PC-3 (cell line): ENCODE measurements around the gene BDKRB2. TPM values are rescaled to one million over a fixed set of nuclear protein-coding genes. Genes with fewer than 3 reads are reported as not detected.

Experiments
- ATAC-seq: fragments of 200-7000 bp; cut with Tn5 transposase; 2 replicates; pipeline ENCODE4 v1.9.1; 2020; ENCODE audit warnings: mild to moderate bottlenecking, moderate library complexity
- BruUV-seq: library from RNA; stranded (reverse); fragments of 400-500 nt; replicated peaks from 2 replicates; lab custom pipeline; 2021; lab: Mats Ljungman, UMichigan
- CTCF ChIA-PET: fragments of 300-600 bp; sonication (Branson Sonifier 250); formaldehyde crosslinking; loops from one replicate; lab custom pipeline; 2022; ENCODE audit warnings: antibody characterized with exemption; lab: Charles Lee
- POLR2A ChIA-PET: fragments of 300-600 bp; sonication (Branson Sonifier 250); formaldehyde crosslinking; loops from one replicate; lab custom pipeline; 2022; ENCODE audit warnings: antibody characterized with exemption; ENCODE audit not compliant: unreplicated experiment; lab: Charles Lee
- DNase-seq: peaks from one replicate; pipeline ENCODE4 v3.0.0-alpha.2; 2015
- H2AFZ ChIP-seq: fragments of 300-600 bp; sonication (generic); 2 replicates; pipeline ENCODE4 v1.6.0; 2016; ENCODE audit warnings: antibody characterized with exemption, low read length
- H3F3A ChIP-seq: fragments of 300-600 bp; sonication (generic); one replicate; pipeline ENCODE4 v1.6.0; 2017; ENCODE audit warnings: antibody characterized with exemption, low read length, control low read depth, mild to moderate bottlenecking; ENCODE audit not compliant: unreplicated experiment
- H3K27ac ChIP-seq: fragments of 300-600 bp; sonication (generic); 2 replicates; pipeline ENCODE4 v1.5.1; 2016; ENCODE audit warnings: mild to moderate bottlenecking, low read length
- H3K27me3 ChIP-seq: fragments of 300-600 bp; sonication (generic); 2 replicates; pipeline ENCODE4 v1.6.1; 2016; ENCODE audit warnings: low read length, mixed read lengths
- H3K36me3 ChIP-seq: fragments of 300-600 bp; sonication (generic); 2 replicates; pipeline ENCODE4 v1.6.1; 2016; ENCODE audit warnings: low read depth, mixed run types, low read length, mixed read lengths
- H3K4me1 ChIP-seq: fragments of 300-600 bp; sonication (generic); 2 replicates; pipeline ENCODE4 v1.5.1; 2016; ENCODE audit warnings: low read length; ENCODE audit not compliant: insufficient read depth
- H3K4me2 ChIP-seq: fragments of 300-600 bp; sonication (generic); 2 replicates; pipeline ENCODE4 v1.6.0; 2016; ENCODE audit warnings: low read length
- H3K4me3 ChIP-seq: fragments of 300-600 bp; sonication (generic); 2 replicates; pipeline ENCODE4 v1.5.1; 2016; ENCODE audit warnings: mild to moderate bottlenecking, low read length, mixed read lengths
- H3K79me2 ChIP-seq: fragments of 300-600 bp; sonication (generic); 2 replicates; pipeline ENCODE4 v1.6.1; 2017; ENCODE audit warnings: low read length, mixed read lengths
- H3K9ac ChIP-seq: fragments of 300-600 bp; sonication (generic); 2 replicates; pipeline ENCODE4 v1.6.0; 2016; ENCODE audit warnings: mild to moderate bottlenecking, low read length
- H3K9me2 ChIP-seq: fragments of 300-600 bp; sonication (generic); replicated peaks from 2 replicates; pipeline ENCODE4 v1.6.1; 2016; ENCODE audit warnings: mixed run types, low read length, mixed read lengths
- H3K9me3 ChIP-seq: fragments of 300-600 bp; sonication (generic); 2 replicates; pipeline ENCODE4 v1.6.1; 2016; ENCODE audit warnings: low read length, mixed read lengths
- H4K20me1 ChIP-seq: fragments of 300-600 bp; sonication (generic); 2 replicates; pipeline ENCODE4 v1.6.1; 2016; ENCODE audit warnings: low read length, mixed read lengths
- EZH2 ChIP-seq: fragments of 300-600 bp; sonication (generic); IDR thresholded peaks from one replicate; pipeline ENCODE4 v1.6.1; 2017; ENCODE audit warnings: antibody characterized with exemption, mild to moderate bottlenecking, low read length; ENCODE audit not compliant: unreplicated experiment
- EZH2phosphoT487 ChIP-seq: fragments of 300-600 bp; sonication (generic); IDR thresholded peaks from 2 replicates; pipeline ENCODE4 v1.6.1; 2018; ENCODE audit warnings: mild to moderate bottlenecking, antibody characterized with exemption, low read length, borderline replicate concordance
- intact Hi-C: fragments of 100-400 bp; cut with micrococcal nuclease; formaldehyde crosslinking; loops from 2 replicates; pipeline ENCODE4 v1.9.0; 2023
- total RNA-seq: library from RNA; depleted of rRNA; stranded (reverse); fragments of >200 nt; gene quantifications from 2 replicates; pipeline ENCODE4 v1.2.3, GENCODE V29; 2014
- TF ChIP-seq, protein P1 (sequence below): fragments of 300-600 bp; sonication (generic); conservative IDR thresholded peaks from 2 replicates; pipeline ENCODE4 v1.5.1; 2017; ENCODE audit warnings: antibody characterized with exemption, low read depth, mild to moderate bottlenecking, low read length

BDKRB2 gene
- total RNA-seq, 1 experiment from 2014 or later = 0.07 TPM

DNA sequence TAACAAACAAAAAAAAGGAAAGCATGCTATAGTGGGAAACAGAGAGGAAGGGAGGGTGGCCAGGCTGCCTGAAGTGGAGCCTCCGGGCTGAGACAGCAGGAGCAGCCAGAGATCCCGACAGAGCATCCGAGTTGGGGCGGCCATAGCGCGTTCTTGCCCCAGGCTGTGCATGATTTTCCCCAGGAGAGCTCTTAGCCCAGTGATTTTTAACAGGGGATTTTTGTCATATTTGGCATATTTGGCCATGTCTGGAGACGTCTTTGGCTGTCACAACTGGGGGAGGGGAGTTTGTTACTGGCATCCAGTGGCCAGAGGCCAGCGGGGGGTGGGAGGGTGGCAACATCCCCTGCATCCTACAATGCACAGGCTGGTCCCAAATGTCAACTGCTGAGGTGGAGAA, 74.9 kb downstream of the BDKRB2 start:
- Histone ChIP-seq H3K79me2 (no peaks in the 10 kb centered on the region), H3K4me1 (no peaks in the 10 kb centered on the region), H2AFZ (no peak overlapping the region), H3F3A (no peaks in the 10 kb centered on the region), H3K27me3 (no peaks in the 10 kb centered on the region), H3K27ac (no peak overlapping the region), H4K20me1 (no peaks in the 10 kb centered on the region), H3K9me2 (no peaks in the 10 kb centered on the region), H3K9ac (no peak overlapping the region), H3K36me3 (no peaks in the 10 kb centered on the region), H3K9me3 (no peaks in the 10 kb centered on the region), H3K4me2 (no peak overlapping the region), H3K4me3 (no peak overlapping the region)
- ATAC-seq (no peak), DNase-seq (no peak)
- CTCF ChIA-PET = interaction anchor here (0.6 kb wide), 1 partner anchor 10 kb away, joined by 3 read pairs; no protein-coding TSS in a partner anchor
- TF ChIP-seq, protein P1, sequence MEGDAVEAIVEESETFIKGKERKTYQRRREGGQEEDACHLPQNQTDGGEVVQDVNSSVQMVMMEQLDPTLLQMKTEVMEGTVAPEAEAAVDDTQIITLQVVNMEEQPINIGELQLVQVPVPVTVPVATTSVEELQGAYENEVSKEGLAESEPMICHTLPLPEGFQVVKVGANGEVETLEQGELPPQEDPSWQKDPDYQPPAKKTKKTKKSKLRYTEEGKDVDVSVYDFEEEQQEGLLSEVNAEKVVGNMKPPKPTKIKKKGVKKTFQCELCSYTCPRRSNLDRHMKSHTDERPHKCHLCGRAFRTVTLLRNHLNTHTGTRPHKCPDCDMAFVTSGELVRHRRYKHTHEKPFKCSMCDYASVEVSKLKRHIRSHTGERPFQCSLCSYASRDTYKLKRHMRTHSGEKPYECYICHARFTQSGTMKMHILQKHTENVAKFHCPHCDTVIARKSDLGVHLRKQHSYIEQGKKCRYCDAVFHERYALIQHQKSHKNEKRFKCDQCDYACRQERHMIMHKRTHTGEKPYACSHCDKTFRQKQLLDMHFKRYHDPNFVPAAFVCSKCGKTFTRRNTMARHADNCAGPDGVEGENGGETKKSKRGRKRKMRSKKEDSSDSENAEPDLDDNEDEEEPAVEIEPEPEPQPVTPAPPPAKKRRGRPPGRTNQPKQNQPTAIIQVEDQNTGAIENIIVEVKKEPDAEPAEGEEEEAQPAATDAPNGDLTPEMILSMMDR = no peak
- TF ChIP-seq EZH2phosphoT487 (no peak), EZH2 (no peak)
- POLR2A ChIA-PET = no interaction called here
- BruUV-seq = no TSS peak
- intact Hi-C loops = no loop called here

- no peak overlapping the region for H3K9ac ChIP-seq
- no peaks in the 10 kb centered on the region for H3K9me3 ChIP-seq
- no peaks in the 10 kb centered on the region for H3K9me2 ChIP-seq
- no peaks in the 10 kb centered on the region for H3K79me2 ChIP-seq
- H4K20me1 ChIP-seq = no peaks in the 10 kb centered on the region
- no peak overlapping the region for H3K27ac ChIP-seq
- TF ChIP-seq EZH2phosphoT487 (no peak), EZH2 (no peak)
- TF ChIP-seq, protein P1 = no peak
- ATAC-seq (no peak), DNase-seq (no peak)
- ChIA-PET CTCF (no interaction called here), POLR2A (no interaction called here)
- no peak overlapping the region for H2AFZ ChIP-seq
- no TSS peak for BruUV-seq
- no peaks in the 10 kb centered on the region for H3K27me3 ChIP-seq
- H3K4me2 ChIP-seq = no peak overlapping the region
- H3F3A ChIP-seq = no peaks in the 10 kb centered on the region
- no peak overlapping the region for H3K4me3 ChIP-seq
- intact Hi-C loops = no loop called here
- H3K36me3 ChIP-seq = no peaks in the 10 kb centered on the region
- H3K4me1 ChIP-seq = no peaks in the 10 kb centered on the region
Observed at GRCh38 chr14:96280104-96280503, 75.5 kb downstream of the BDKRB2 start.

GRCh38 chr14:96281486-96281885, 76.8 kb downstream of the BDKRB2 start:
- no peak overlapping the region for H3K4me2 ChIP-seq
- H3K9me2 ChIP-seq = no peaks in the 10 kb centered on the region
- intact Hi-C loops = no loop called here
- no peak overlapping the region for H3K9ac ChIP-seq
- no peaks in the 10 kb centered on the region for H3K4me1 ChIP-seq
- H3K27ac ChIP-seq = no peak overlapping the region
- ATAC-seq (no peak), DNase-seq (no peak)
- H3K9me3 ChIP-seq = no peaks in the 10 kb centered on the region
- no peak overlapping the region for H3K4me3 ChIP-seq
- no peak overlapping the region for H2AFZ ChIP-seq
- BruUV-seq = no TSS peak
- TF ChIP-seq EZH2phosphoT487 = no peak
- TF ChIP-seq, protein P1 = peak; percentile 17; the same call in 1 of the 2 replicates
- peaks cover 3% of the 10 kb centered on the region; the same call in 1 of the 2 replicates for H3K36me3 ChIP-seq
- POLR2A ChIA-PET = no interaction called here
- CTCF ChIA-PET = no interaction called here
- H3K79me2 ChIP-seq = no peaks in the 10 kb centered on the region
- no peaks in the 10 kb centered on the region for H3K27me3 ChIP-seq
- H3F3A ChIP-seq = no peaks in the 10 kb centered on the region
- H4K20me1 ChIP-seq = no peaks in the 10 kb centered on the region
